WERI-Rb-1 (cell line): ENCODE measurements around the gene TUBAL3.

Source experiments
- DNase-seq: peaks from one replicate; pipeline ENCODE4 v3.0.0-alpha.2; 2020
- H3K27ac ChIP-seq: fragments of 250-450 bp; sonication (Bioruptor Pico); 2 replicates; pipeline ENCODE4 v1.5.1; 2020; ENCODE audit warnings: mild to moderate bottlenecking, moderate library complexity
- H3K27me3 ChIP-seq: fragments of 250-450 bp; sonication (Bioruptor Pico); 2 replicates; pipeline ENCODE4 v1.5.1; 2021; ENCODE audit warnings: mild to moderate bottlenecking, low read depth, moderate library complexity; ENCODE audit not compliant: insufficient read depth, severe bottlenecking
- H3K36me3 ChIP-seq: fragments of 250-450 bp; sonication (Bioruptor Pico); 2 replicates; pipeline ENCODE4 v1.5.1; 2020; ENCODE audit warnings: mild to moderate bottlenecking, moderate library complexity
- H3K4me3 ChIP-seq: 2 replicates; pipeline ENCODE4 v1.5.1; 2011; ENCODE audit warnings: low read depth, mild to moderate bottlenecking, control low read depth, low read length
- H3K9me3 ChIP-seq: fragments of 250-450 bp; sonication (Bioruptor Pico); 2 replicates; pipeline ENCODE4 v1.5.1; 2021; ENCODE audit warnings: mild to moderate bottlenecking, moderate library complexity; ENCODE audit not compliant: severe bottlenecking
- TF ChIP-seq, protein P1 (sequence below): IDR thresholded peaks from 2 replicates; pipeline ENCODE4 v1.5.1; 2011; ENCODE audit warnings: low read depth, mild to moderate bottlenecking, control low read depth, inconsistent platforms, low read length

Gene TUBAL3

DNA sequence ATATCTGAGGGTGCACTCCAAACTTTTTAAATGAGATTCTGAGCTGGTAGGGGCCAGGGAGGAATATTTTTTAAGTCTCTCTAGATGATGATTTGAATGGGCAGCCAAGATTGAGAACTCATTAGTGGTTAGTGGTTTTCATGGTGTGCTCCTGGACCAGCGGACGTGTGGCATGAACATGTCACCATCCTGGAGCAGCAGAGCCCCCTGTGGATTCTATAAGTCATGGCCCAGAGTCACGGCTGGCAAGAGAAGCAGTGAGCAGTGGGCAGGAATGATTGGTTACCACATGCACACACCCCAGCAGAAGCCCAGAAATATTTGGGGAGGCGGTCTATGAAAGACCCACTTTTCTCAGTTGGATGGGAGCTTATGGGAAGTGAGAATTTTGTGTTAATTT is 61.1 kb downstream of the TUBAL3 start:
- TF ChIP-seq, protein P1, sequence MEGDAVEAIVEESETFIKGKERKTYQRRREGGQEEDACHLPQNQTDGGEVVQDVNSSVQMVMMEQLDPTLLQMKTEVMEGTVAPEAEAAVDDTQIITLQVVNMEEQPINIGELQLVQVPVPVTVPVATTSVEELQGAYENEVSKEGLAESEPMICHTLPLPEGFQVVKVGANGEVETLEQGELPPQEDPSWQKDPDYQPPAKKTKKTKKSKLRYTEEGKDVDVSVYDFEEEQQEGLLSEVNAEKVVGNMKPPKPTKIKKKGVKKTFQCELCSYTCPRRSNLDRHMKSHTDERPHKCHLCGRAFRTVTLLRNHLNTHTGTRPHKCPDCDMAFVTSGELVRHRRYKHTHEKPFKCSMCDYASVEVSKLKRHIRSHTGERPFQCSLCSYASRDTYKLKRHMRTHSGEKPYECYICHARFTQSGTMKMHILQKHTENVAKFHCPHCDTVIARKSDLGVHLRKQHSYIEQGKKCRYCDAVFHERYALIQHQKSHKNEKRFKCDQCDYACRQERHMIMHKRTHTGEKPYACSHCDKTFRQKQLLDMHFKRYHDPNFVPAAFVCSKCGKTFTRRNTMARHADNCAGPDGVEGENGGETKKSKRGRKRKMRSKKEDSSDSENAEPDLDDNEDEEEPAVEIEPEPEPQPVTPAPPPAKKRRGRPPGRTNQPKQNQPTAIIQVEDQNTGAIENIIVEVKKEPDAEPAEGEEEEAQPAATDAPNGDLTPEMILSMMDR: no peak
- H3K27ac ChIP-seq: no peak overlapping the region

More for the DNA sequence above, 61.1 kb downstream of the TUBAL3 start:
- Histone ChIP-seq H3K4me3 (no peak overlapping the region), H3K36me3 (no peaks in the 10 kb centered on the region), H3K9me3 (no peaks in the 10 kb centered on the region), H3K27me3 (peaks cover 3% of the 10 kb centered on the region)
- DNase-seq: no peak
